Measurements from ENCODE around the gene DGCR2. TPM values are rescaled to one million over a fixed set of nuclear protein-coding genes. Genes with fewer than 3 reads are reported as not detected.

The DGCR2 gene
- total and polyA plus RNA-seq, 4 donors, result 19.7 to 43.5 (median 32.2) TPM

- Histone ChIP-seq H3K27ac (ENCODE audit: low read depth in 1 of 2, low read length in 2 of 2) (no peak overlapping the region), H3K9me3 (ENCODE audit: control insufficient read depth, low read length) (no peaks in the 10 kb centered on the region), H3K4me3 (ENCODE audit: low read length in 2 of 2) (no peak overlapping the region), H3K4me1 (ENCODE audit: control insufficient read depth in 1 of 2, insufficient read depth in 2 of 2, low read length in 2 of 2) (no peaks in the 10 kb centered on the region), H3K36me3 (ENCODE audit: control insufficient read depth in 1 of 2, insufficient read depth in 2 of 2, low read length in 1 of 2) (no peaks in the 10 kb centered on the region), H3K27me3 (ENCODE audit: control insufficient read depth in 1 of 2, insufficient read depth in 2 of 2, low read length in 1 of 2) (no peaks in the 10 kb centered on the region)
- intact Hi-C loops (cut with DNase I), result no loop called here
- DNase-seq, result peak in 1 of 2 donors; percentile 22
- ATAC-seq (ENCODE audit: low FRiP score), result no peak
- WGBS, 2 donors, result 82 to 88% methylated on average over 9 of the region's 9 CpGs
These were observed 125.8 kb downstream of the DGCR2 start for GRCh38 chr22:18996376-18996900.

DNA sequence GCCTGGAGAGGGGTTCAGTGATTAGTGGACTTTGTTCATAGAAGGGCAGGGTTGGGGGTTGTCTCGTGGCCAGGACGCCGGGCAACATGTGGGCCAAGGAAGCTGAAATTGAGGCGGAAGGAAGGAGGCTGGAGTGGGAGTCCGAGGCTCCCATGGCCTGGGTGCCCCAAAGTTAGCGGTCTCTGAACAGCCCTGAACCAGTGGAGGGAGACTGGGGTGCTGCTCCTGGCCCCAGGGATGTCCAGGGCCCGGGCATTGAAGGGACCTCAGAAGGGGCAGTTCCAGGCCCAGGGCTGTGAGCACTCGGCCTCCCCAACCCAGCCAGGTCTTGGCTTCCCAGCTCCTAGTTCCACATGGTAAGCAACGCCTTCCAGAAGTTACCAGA lies 126.9 kb downstream of the DGCR2 start:
- H3K27me3 ChIP-seq (ENCODE audit: control insufficient read depth in 1 of 2, insufficient read depth in 2 of 2, low read length in 1 of 2), result no peaks in the 10 kb centered on the region
- peak in 1 of 2 donors; percentile 26 for DNase-seq
- WGBS, 2 donors, result 75 to 76% methylated on average over 9 of the region's 9 CpGs
- no peaks in the 10 kb centered on the region for H3K36me3 ChIP-seq (ENCODE audit: control insufficient read depth in 1 of 2, insufficient read depth in 2 of 2, low read length in 1 of 2)
- no peak overlapping the region for H3K27ac ChIP-seq (ENCODE audit: low read depth in 1 of 2, low read length in 2 of 2)
- H3K4me1 ChIP-seq (ENCODE audit: control insufficient read depth in 1 of 2, insufficient read depth in 2 of 2, low read length in 2 of 2), result no peaks in the 10 kb centered on the region
- intact Hi-C loops (cut with DNase I), result no loop called here
- no peak overlapping the region for H3K4me3 ChIP-seq (ENCODE audit: low read length in 2 of 2)
- ATAC-seq (ENCODE audit: low FRiP score), result no peak
- H3K9me3 ChIP-seq (ENCODE audit: control insufficient read depth, low read length), result no peaks in the 10 kb centered on the region

DNA sequence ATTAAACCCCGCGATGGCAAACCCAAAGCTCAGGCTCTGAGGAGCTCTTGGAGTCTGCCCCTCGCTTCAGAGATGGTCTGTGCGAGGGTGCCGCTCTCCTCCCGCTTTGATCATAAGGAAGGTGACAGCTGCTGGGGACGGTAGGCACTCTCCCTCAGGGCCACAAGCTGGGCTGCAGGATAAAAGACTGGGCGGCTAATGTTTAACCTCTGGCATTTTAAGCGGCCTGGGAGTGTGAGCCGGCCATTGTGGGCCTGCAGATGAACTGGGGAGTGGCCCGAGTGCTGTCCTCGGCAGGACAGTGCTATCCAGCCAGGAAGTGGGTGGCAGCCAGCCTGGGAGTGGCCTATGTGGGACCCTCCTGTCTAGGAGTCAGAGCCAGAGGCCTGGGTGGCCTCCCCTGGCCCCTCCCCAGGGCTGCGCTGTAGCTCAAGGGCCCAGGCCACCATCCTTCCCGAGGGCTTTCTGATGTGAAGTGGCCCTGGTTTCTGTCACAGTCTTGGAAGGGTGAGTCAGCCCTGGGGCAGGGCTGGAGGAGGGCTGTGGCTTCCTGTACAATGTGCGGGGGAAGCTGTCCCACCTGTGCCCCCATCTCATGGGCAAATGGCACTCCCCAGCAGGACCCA lies 127.4 kb downstream of the DGCR2 start:
- no peaks in the 10 kb centered on the region for H3K4me1 ChIP-seq (ENCODE audit: control insufficient read depth in 1 of 2, insufficient read depth in 2 of 2, low read length in 2 of 2)
- H3K4me3 ChIP-seq (ENCODE audit: low read length in 2 of 2), result no peak overlapping the region
- H3K36me3 ChIP-seq (ENCODE audit: control insufficient read depth in 1 of 2, insufficient read depth in 2 of 2, low read length in 1 of 2), result no peaks in the 10 kb centered on the region
- H3K27ac ChIP-seq (ENCODE audit: low read depth in 1 of 2, low read length in 2 of 2), result no peak overlapping the region
- intact Hi-C loops (cut with DNase I), result no loop called here
- peak in 1 of 2 donors; percentile 51 for DNase-seq
- H3K27me3 ChIP-seq (ENCODE audit: control insufficient read depth in 1 of 2, insufficient read depth in 2 of 2, low read length in 1 of 2), result no peaks in the 10 kb centered on the region
- ATAC-seq (ENCODE audit: low FRiP score), result no peak
- 43 to 45% methylated on average over 15 of the region's 15 CpGs for WGBS, 2 donors
- H3K9me3 ChIP-seq (ENCODE audit: control insufficient read depth, low read length), result no peaks in the 10 kb centered on the region

GRCh38 chr22:18994056-18994455 lies 128.2 kb downstream of the DGCR2 start:
- intact Hi-C loops (cut with DNase I), result no loop called here
- H3K4me3 ChIP-seq (ENCODE audit: low read length in 2 of 2), result no peak overlapping the region
- ATAC-seq (ENCODE audit: low FRiP score) (no peak), DNase-seq (peak in 1 of 2 donors; percentile 68)
- H3K27ac ChIP-seq (ENCODE audit: low read depth in 1 of 2, low read length in 2 of 2), result no peak overlapping the region
- 75 to 79% methylated on average over 17 of the region's 17 CpGs for WGBS, 2 donors
- no peaks in the 10 kb centered on the region for H3K27me3 ChIP-seq (ENCODE audit: control insufficient read depth in 1 of 2, insufficient read depth in 2 of 2, low read length in 1 of 2)
- H3K9me3 ChIP-seq (ENCODE audit: control insufficient read depth, low read length), result no peaks in the 10 kb centered on the region
- no peaks in the 10 kb centered on the region for H3K36me3 ChIP-seq (ENCODE audit: control insufficient read depth in 1 of 2, insufficient read depth in 2 of 2, low read length in 1 of 2)
- no peaks in the 10 kb centered on the region for H3K4me1 ChIP-seq (ENCODE audit: control insufficient read depth in 1 of 2, insufficient read depth in 2 of 2, low read length in 2 of 2)

DNA sequence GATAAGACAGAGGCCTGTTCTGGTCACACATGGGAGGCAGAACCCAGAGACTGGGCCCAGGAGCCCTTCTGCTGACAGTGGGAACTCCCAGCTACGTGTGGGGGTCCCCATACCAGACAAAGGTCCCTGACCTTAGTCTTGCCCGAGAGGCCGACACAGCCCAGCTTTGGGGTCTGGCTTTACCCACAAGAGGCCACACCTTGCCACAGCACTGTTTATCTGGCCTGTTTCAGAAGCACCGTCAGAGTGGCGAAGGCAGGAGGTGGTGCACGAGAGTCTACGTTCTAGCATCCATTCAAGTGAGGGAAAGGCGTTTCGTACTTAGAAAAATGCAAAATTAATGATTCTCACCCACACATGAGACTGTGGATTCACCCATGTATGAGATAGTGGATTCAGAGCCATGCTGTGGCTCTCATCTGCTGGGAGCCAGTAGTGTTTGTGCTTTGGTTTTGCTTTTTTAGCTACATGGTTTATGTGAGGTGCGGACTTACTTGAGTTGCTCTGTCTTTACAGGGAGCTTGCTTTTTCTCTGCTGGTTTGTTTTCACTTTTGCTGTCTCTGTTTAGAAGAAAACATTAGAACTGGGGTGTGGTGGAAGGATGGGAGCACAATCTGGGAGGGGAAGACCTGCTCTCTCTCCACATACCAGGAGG lies 129.5 kb downstream of the DGCR2 start:
- WGBS, 2 donors, result 90 to 92% methylated on average over 10 of the region's 10 CpGs
- Histone ChIP-seq H3K4me1 (ENCODE audit: control insufficient read depth in 1 of 2, insufficient read depth in 2 of 2, low read length in 2 of 2) (no peaks in the 10 kb centered on the region), H3K36me3 (ENCODE audit: control insufficient read depth in 1 of 2, insufficient read depth in 2 of 2, low read length in 1 of 2) (no peaks in the 10 kb centered on the region), H3K9me3 (ENCODE audit: control insufficient read depth, low read length) (no peaks in the 10 kb centered on the region), H3K27ac (ENCODE audit: low read depth in 1 of 2, low read length in 2 of 2) (no peak overlapping the region), H3K27me3 (ENCODE audit: control insufficient read depth in 1 of 2, insufficient read depth in 2 of 2, low read length in 1 of 2) (no peaks in the 10 kb centered on the region), H3K4me3 (ENCODE audit: low read length in 2 of 2) (no peak overlapping the region)
- DNase-seq (peak in 1 of 2 donors; percentile 55), ATAC-seq (ENCODE audit: low FRiP score) (no peak)
- intact Hi-C loops (cut with DNase I), result no loop called here

DNA sequence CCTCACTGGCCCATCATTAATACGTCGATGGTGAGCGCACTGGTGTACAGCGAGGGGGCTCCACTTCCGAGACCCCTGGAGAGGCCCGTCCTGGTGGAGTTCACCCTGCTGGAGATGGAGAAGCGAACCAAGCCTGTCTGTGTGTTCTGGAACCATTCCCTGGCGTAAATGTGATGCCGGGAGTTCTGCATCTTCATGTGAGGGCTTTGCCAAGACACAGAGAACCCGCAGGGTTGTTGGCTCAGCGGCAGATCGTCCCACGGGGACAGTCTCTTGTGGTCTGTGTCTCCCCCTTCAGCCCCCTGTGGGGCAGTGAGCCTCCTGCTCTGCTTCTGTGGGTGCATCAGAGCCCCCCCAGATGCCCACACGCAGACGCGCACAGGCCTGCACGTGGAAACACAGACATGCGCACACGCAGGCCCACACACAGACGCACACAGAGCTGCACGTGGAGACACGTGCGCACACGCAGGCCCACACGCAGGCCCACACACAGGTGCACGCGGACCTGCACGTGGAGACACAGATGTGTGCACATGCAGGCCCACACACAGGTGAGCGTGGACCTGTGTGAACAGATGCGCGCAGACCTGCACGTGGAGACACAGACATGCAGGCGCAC lies 130.3 kb downstream of the DGCR2 start:
- Histone ChIP-seq H3K4me1 (ENCODE audit: control insufficient read depth in 1 of 2, insufficient read depth in 2 of 2, low read length in 2 of 2) (no peaks in the 10 kb centered on the region), H3K36me3 (ENCODE audit: control insufficient read depth in 1 of 2, insufficient read depth in 2 of 2, low read length in 1 of 2) (no peaks in the 10 kb centered on the region), H3K27me3 (ENCODE audit: control insufficient read depth in 1 of 2, insufficient read depth in 2 of 2, low read length in 1 of 2) (no peaks in the 10 kb centered on the region), H3K9me3 (ENCODE audit: control insufficient read depth, low read length) (no peaks in the 10 kb centered on the region), H3K4me3 (ENCODE audit: low read length in 2 of 2) (no peak overlapping the region), H3K27ac (ENCODE audit: low read depth in 1 of 2, low read length in 2 of 2) (no peak overlapping the region)
- ATAC-seq (ENCODE audit: low FRiP score) (no peak), DNase-seq (peak in 1 of 2 donors; percentile 50)
- intact Hi-C loops (cut with DNase I), result no loop called here
- 91 to 92% methylated on average over 33 of the region's 33 CpGs for WGBS, 2 donors

DNA sequence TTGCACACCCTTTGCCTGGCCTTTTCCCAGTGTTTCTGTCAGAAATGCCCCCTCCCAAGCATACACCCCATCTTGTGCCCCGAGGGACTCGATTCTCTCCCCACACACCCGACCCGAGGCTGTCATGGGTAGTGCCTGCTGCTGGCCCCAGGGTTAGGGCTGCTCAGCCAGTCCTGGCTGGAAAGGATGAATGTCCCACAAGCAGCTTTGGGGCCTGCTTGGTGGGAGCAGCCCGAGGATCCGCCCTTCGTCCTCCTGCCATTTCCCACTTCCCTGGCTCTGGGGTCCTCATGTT lies 131.1 kb downstream of the DGCR2 start:
- WGBS, 2 donors, result 85% methylated on average over 7 of the region's 7 CpGs
- intact Hi-C loops (cut with DNase I), result no loop called here

GRCh38 chr22:18990355-18991137 lies 131.7 kb downstream of the DGCR2 start:
- Histone ChIP-seq H3K4me3 (ENCODE audit: low read length in 2 of 2) (no peak overlapping the region), H3K27me3 (ENCODE audit: control insufficient read depth in 1 of 2, insufficient read depth in 2 of 2, low read length in 1 of 2) (no peaks in the 10 kb centered on the region), H3K9me3 (ENCODE audit: control insufficient read depth, low read length) (no peaks in the 10 kb centered on the region), H3K4me1 (ENCODE audit: control insufficient read depth in 1 of 2, insufficient read depth in 2 of 2, low read length in 2 of 2) (no peaks in the 10 kb centered on the region), H3K27ac (ENCODE audit: low read depth in 1 of 2, low read length in 2 of 2) (no peak overlapping the region), H3K36me3 (ENCODE audit: control insufficient read depth in 1 of 2, insufficient read depth in 2 of 2, low read length in 1 of 2) (no peaks in the 10 kb centered on the region)
- ATAC-seq (ENCODE audit: low FRiP score) (no peak), DNase-seq (peak in 1 of 2 donors; percentile 63)
- intact Hi-C loops (cut with DNase I), result no loop called here
- 91 to 94% methylated on average over 23 of the region's 23 CpGs for WGBS, 2 donors

More for the DNA sequence above, 131.1 kb downstream of the DGCR2 start:
- no peaks in the 10 kb centered on the region for H3K4me1 ChIP-seq (ENCODE audit: control insufficient read depth in 1 of 2, insufficient read depth in 2 of 2, low read length in 2 of 2)
- no peaks in the 10 kb centered on the region for H3K9me3 ChIP-seq (ENCODE audit: control insufficient read depth, low read length)
- no peaks in the 10 kb centered on the region for H3K27me3 ChIP-seq (ENCODE audit: control insufficient read depth in 1 of 2, insufficient read depth in 2 of 2, low read length in 1 of 2)
- H3K36me3 ChIP-seq (ENCODE audit: control insufficient read depth in 1 of 2, insufficient read depth in 2 of 2, low read length in 1 of 2), result no peaks in the 10 kb centered on the region
- DNase-seq (peak in 1 of 2 donors; percentile 57), ATAC-seq (ENCODE audit: low FRiP score) (no peak)
- H3K27ac ChIP-seq (ENCODE audit: low read depth in 1 of 2, low read length in 2 of 2), result no peak overlapping the region
- no peak overlapping the region for H3K4me3 ChIP-seq (ENCODE audit: low read length in 2 of 2)
